ENCODE data around the gene MMP14.

- TF ChIP-seq POLR2AphosphoS5 (IDR thresholded peaks at IDR 0.05), result no peak
- TF ChIP-seq POLR2A (IDR thresholded peaks at IDR 0.05), result no peak
Observed at GRCh38 chr14:22811722-22812121, 24.7 kb upstream of the MMP14 start.

Measured in sigmoid colon (tissue), 4 donors.